ENCODE data around the gene LHX5. TPM values are rescaled to one million over a fixed set of nuclear protein-coding genes. Genes with fewer than 3 reads are reported as not detected.

Gene LHX5
- total and polyA plus RNA-seq, 7 donors: not detected

DNA sequence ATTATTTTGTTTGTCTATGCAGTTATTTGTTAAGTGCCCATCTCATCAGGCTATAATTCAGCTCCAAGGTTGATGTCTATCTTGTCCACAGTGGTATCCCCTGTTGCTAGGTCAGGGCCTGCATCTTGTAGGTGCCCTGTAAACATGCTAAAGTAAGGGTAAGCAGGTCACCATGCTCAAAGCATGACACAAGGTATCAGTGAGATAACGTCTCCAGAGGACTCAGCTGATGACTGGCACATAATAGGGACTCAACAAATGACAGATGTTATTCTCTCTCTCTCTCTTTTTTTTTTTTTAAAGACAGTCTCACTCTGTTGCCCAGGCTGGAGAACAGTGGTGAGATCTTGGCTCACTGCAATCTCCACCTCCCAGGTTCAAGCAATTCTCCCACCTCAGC is 47.2 kb downstream of the LHX5 start:
- Histone ChIP-seq H3K4me1 (peaks cover 0 to 15% (median 8%) of the 10 kb centered on the region in 4 donors), H3K36me3 (no peaks in the 10 kb centered on the region), H3K4me3 (no peak overlapping the region), H3K27ac (no peak overlapping the region), H3K27me3 (peaks cover 0 to 15% (median 0%) of the 10 kb centered on the region in 3 donors), H3K9me3 (no peaks in the 10 kb centered on the region)
- no peak for DNase-seq
- 83 to 85% methylated on average over 1 of the region's 1 CpG for WGBS, 2 donors
- TF ChIP-seq EP300 (IDR thresholded peaks at IDR 0.05): no peak
- TF ChIP-seq POLR2A (IDR thresholded peaks at IDR 0.05): no peak
- TF ChIP-seq, protein P1, sequence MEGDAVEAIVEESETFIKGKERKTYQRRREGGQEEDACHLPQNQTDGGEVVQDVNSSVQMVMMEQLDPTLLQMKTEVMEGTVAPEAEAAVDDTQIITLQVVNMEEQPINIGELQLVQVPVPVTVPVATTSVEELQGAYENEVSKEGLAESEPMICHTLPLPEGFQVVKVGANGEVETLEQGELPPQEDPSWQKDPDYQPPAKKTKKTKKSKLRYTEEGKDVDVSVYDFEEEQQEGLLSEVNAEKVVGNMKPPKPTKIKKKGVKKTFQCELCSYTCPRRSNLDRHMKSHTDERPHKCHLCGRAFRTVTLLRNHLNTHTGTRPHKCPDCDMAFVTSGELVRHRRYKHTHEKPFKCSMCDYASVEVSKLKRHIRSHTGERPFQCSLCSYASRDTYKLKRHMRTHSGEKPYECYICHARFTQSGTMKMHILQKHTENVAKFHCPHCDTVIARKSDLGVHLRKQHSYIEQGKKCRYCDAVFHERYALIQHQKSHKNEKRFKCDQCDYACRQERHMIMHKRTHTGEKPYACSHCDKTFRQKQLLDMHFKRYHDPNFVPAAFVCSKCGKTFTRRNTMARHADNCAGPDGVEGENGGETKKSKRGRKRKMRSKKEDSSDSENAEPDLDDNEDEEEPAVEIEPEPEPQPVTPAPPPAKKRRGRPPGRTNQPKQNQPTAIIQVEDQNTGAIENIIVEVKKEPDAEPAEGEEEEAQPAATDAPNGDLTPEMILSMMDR (IDR thresholded peaks at IDR 0.05): no peak
- TF ChIP-seq POLR2AphosphoS5 (IDR thresholded peaks at IDR 0.05): no peak
- intact Hi-C loops (cut with DNase I): loop anchor here (10.0 kb wide), 1 partner anchor 230 kb away; no protein-coding TSS in a partner anchor

DNA sequence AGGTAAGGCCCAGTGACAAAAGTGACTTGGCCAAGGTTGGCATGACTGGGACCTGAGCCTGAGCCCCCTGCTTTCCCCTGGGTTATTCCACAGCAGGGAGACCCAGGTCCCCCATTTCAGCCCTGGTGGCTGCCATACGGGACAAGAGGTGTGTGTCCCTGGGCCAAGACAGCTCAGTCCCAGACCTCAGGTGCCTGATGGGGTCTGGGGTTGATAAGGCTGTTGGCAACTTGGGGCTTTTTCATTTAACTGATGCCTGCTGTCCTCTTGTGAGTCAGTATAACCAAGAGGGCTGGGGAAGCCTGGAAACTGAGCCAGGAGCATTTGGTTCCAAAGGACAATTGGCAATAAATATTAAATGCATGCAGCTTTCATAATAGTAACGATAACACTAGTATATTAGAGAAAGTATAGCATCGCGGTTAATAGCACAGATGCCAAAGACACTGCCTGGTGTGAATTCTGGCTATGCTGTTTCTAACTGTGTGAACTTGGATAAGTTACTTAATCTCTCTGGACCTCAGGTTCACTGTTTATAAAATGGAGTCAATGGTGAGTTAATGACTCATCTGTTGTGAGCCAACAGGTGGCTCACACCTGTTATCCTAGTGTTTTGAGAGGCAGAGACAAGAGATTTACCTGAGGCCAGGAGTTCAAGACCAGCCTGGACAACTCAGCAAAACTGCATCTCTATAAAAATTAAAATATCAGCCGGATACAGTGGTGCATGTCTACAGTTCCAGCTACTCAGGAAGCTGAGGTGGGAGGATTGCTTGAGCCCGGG is 48.6 kb downstream of the LHX5 start:
- peak overlapping the region in 3 of 4 donors; percentile 37 to 51 (median 49) for H3K4me3 ChIP-seq
- H3K4me1 ChIP-seq: peaks cover 0 to 15% (median 8%) of the 10 kb centered on the region in 4 donors
- WGBS, 2 donors: 78 to 88% methylated on average over 6 of the region's 6 CpGs
- peaks cover 0 to 15% (median 0%) of the 10 kb centered on the region in 3 donors for H3K27me3 ChIP-seq
- intact Hi-C loops (cut with DNase I): loop anchor here (10.0 kb wide), 1 partner anchor 228 kb away; no protein-coding TSS in a partner anchor
- no peaks in the 10 kb centered on the region for H3K9me3 ChIP-seq
- no peak for DNase-seq
- no peaks in the 10 kb centered on the region for H3K36me3 ChIP-seq
- TF ChIP-seq, protein P1 (IDR thresholded peaks at IDR 0.05): no peak
- no peak for TF ChIP-seq EP300 (IDR thresholded peaks at IDR 0.05)
- no peak for TF ChIP-seq POLR2AphosphoS5 (IDR thresholded peaks at IDR 0.05)
- no peak for TF ChIP-seq POLR2A (IDR thresholded peaks at IDR 0.05)
- peak overlapping the region in 3 of 4 donors; percentile 35 to 68 (median 46) for H3K27ac ChIP-seq

DNA sequence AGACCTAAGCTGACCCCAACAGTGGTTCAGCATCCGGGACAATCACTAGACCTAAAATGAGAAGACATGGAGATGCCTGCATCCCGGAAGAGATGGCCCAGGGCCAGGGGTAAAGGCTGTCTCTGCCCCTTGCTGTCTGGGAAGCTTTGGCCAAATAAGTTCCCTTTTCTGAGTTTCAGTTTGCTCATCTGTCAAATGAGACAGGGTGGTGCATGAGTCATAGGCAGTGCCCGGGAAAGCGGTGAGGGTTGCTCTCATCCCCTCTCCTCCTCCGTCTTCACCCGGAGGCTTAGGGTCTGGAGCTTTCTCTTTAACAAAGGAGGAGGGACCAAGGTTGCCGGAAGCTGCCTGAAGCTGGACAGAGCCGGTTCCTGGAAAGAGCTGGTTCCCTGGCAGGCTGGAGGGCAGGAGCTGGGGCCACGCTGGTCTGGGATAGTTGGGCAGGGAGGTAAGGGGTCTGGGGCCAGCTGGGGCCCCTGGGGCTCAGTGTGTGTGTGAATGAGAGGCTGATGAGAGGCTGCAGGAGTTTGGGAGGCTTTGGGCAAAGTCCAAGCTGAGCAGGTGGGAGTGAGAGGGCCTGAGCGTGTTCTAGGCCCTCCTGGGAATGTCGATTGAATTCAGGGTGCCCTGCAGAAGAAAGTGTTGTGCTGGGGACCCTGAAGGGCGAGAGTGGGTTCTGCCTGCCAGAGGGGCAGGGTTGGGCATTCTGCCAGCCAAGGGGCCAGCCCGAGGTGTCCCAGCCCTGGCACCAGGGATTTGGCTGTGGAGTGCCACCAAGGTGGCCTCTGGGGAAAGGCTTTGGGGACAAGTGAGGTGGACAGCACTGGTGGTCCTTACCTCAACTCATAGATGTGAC is 49.4 kb downstream of the LHX5 start, which contains the start of gene SDSL:
SDSL (plus strand) TSS at position 351 of the 856 bp plus-strand sequence. CDS start 5,603 bp downstream, outside the sequence.
- peaks cover 0 to 15% (median 0%) of the 10 kb centered on the region in 3 donors for H3K27me3 ChIP-seq
- peaks cover 0 to 15% (median 8%) of the 10 kb centered on the region in 4 donors for H3K4me1 ChIP-seq
- peak within 1 kb of the TSS; percentile 22 to 51 (median 43) for H3K4me3 ChIP-seq
- DNase-seq: peak; percentile 80
- H3K36me3 ChIP-seq: no peaks in the 10 kb centered on the region
- intact Hi-C loops (cut with DNase I): loop anchor here (10.0 kb wide), 1 partner anchor 227 kb away; no protein-coding TSS in a partner anchor
- WGBS, 2 donors: 3 to 11% methylated on average over 13 of the region's 13 CpGs
- TF ChIP-seq, protein P1 (IDR thresholded peaks at IDR 0.05): no peak
- TF ChIP-seq POLR2AphosphoS5 (IDR thresholded peaks at IDR 0.05) (peak in 1 of 4 donors; percentile 44), EP300 (IDR thresholded peaks at IDR 0.05) (peak in 1 of 4 donors; percentile 7)
- peak within 1 kb of the TSS; percentile 35 to 68 (median 50) for H3K27ac ChIP-seq
- no peaks in the 10 kb centered on the region for H3K9me3 ChIP-seq

DNA sequence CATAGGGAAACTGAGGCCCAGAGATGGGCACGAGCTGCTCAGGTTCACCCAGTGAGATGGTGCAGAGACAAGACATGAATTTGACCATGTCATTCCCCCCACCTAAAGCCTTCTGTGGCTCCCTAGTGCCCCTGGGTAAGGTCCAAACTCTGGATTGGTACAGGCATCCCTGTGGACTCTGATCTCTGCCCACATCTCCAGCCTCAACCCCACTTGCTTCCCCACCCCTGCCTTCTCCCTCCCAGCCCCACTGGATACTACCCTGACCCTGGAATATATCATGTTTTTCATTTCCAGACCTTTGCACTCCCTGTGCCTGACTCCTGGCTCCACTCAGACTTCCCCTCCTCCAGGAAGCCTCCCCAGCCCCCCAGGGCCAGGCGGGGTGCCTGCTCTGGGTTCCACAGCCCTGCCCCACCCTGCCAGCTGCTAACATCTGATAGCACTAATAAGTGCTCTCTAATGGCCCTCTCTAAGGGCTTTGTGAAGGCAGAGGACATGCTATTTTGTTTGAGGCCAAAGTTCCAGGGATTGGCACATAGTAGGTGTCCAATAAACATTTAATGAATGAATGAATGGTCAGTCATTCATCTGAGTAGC is 50.6 kb downstream of the LHX5 start:
- DNase-seq: no peak
- Histone ChIP-seq H3K4me1 (peaks cover 0 to 15% (median 8%) of the 10 kb centered on the region in 4 donors), H3K9me3 (no peaks in the 10 kb centered on the region), H3K36me3 (no peaks in the 10 kb centered on the region), H3K4me3 (no peak overlapping the region), H3K27me3 (peaks cover 0 to 14% (median 0%) of the 10 kb centered on the region in 3 donors), H3K27ac (no peak overlapping the region)
- intact Hi-C loops (cut with DNase I): loop anchor here (10.0 kb wide), 1 partner anchor 226 kb away; no protein-coding TSS in a partner anchor
- TF ChIP-seq POLR2A (IDR thresholded peaks at IDR 0.05) (no peak), POLR2AphosphoS5 (IDR thresholded peaks at IDR 0.05) (no peak), EP300 (IDR thresholded peaks at IDR 0.05) (no peak)
- TF ChIP-seq, protein P1 (IDR thresholded peaks at IDR 0.05): no peak
- WGBS, 2 donors: 50 to 68% methylated on average over 2 of the region's 2 CpGs

All from sigmoid colon (tissue), 7 donors.